Measurements from ENCODE around the gene VAV3. TPM values are rescaled to one million over a fixed set of nuclear protein-coding genes. Genes with fewer than 3 reads are reported as not detected.
"Not testable (repeated sequence)": the region's sequence is repeated elsewhere in the genome, so short reads cannot be mapped to it uniquely, and the experiment has no call there.

VAV3 gene
- total RNA-seq, 1 donor from 2014 or later, result 0.64 TPM

DNA sequence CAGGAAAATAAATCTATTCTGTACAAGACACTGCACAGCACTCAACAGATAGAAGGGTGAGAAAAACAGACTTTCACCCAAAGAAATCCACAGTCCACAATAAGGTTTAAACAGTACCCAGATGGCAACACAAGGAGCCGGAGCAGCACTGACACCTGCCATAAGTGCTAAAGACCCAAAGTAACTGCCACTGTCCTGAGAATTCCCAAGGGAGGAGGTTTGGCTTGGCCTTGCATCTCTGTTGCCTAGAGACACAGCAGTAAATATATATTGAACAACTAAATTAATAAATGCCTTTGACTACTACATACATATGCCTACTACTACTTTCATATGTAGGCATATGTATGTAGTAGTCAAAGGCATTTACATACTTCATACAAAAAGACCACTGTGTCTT is 68.0 kb downstream of the VAV3 start:
- no peaks in the 10 kb centered on the region for H3K4me1 ChIP-seq
- H3K4me3 ChIP-seq, result no peak overlapping the region
- intact Hi-C loops (cut with DNase I), result no loop called here
- DNase-seq (ENCODE audit: low spot score in 2 of 2), result no peak
- no peaks in the 10 kb centered on the region for H3K36me3 ChIP-seq
- no peak overlapping the region for H3K27ac ChIP-seq
- H3K27me3 ChIP-seq, result no peaks in the 10 kb centered on the region
- no peaks in the 10 kb centered on the region for H3K9me3 ChIP-seq
- TF ChIP-seq, protein P1, sequence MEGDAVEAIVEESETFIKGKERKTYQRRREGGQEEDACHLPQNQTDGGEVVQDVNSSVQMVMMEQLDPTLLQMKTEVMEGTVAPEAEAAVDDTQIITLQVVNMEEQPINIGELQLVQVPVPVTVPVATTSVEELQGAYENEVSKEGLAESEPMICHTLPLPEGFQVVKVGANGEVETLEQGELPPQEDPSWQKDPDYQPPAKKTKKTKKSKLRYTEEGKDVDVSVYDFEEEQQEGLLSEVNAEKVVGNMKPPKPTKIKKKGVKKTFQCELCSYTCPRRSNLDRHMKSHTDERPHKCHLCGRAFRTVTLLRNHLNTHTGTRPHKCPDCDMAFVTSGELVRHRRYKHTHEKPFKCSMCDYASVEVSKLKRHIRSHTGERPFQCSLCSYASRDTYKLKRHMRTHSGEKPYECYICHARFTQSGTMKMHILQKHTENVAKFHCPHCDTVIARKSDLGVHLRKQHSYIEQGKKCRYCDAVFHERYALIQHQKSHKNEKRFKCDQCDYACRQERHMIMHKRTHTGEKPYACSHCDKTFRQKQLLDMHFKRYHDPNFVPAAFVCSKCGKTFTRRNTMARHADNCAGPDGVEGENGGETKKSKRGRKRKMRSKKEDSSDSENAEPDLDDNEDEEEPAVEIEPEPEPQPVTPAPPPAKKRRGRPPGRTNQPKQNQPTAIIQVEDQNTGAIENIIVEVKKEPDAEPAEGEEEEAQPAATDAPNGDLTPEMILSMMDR (IDR thresholded peaks at IDR 0.05), result no peak

DNA sequence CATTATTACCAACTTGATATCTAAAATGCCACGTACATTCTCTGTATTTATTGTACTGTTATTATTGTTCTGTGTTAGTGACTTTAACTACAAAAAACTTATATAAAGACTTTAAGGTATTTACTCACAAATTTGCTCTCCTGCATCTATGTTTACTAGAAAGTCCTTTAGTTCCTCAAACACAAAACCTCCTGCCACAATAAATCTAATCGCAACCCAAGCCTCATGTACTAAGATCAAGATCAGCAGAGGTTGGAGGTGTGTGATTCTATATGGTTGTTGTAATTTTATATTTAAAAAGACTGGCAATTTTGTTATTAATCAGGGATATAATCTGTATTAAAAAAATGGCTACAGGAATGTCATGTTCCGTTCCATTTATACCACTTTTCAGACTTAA is 68.6 kb downstream of the VAV3 start:
- no peaks in the 10 kb centered on the region for H3K27me3 ChIP-seq
- no peak overlapping the region for H3K27ac ChIP-seq
- TF ChIP-seq, protein P1 (IDR thresholded peaks at IDR 0.05), result no peak
- no peak overlapping the region for H3K4me3 ChIP-seq
- no peak for DNase-seq (ENCODE audit: low spot score in 2 of 2)
- H3K36me3 ChIP-seq, result no peaks in the 10 kb centered on the region
- no peaks in the 10 kb centered on the region for H3K9me3 ChIP-seq
- H3K4me1 ChIP-seq, result no peaks in the 10 kb centered on the region
- intact Hi-C loops (cut with DNase I), result no loop called here

DNA sequence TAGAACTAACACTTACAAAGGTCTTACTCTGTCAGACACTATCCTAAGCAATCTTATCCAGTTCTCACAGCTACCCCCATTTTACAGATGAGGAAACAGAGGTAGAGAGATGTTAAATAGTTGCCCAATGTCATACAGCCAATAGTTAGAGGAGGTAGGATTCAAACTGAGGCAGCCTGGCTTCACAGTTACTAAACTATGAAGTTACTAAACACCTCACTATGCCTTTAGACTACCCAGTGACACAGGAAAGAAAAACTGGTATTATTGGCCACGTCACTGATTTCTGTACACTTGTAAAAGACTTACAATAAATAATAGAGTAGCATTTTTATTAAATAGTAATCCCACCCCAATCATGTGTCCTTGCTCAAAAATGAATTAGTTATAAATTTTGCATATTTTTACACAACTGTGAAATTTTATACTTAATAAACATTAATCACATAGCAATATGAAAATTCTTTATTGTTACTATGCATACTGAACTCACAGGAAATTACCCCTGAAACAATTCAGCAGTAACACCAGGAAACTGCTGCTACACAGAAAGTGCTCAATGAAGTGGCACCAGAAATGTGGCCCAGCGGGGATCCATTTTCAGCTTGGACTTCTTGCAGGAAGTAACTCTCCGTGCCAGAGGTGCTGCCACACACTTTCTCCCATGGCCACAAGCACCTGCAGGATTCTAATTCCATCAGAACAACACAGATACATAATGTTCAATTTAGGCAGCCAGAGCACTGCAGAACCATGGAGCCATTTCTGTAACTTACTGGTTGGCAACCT is 69.4 kb downstream of the VAV3 start:
- no peak overlapping the region for H3K4me3 ChIP-seq
- H3K27me3 ChIP-seq, result no peaks in the 10 kb centered on the region
- no peaks in the 10 kb centered on the region for H3K4me1 ChIP-seq
- DNase-seq (ENCODE audit: low spot score in 2 of 2), result no peak
- intact Hi-C loops (cut with DNase I), result no loop called here
- H3K36me3 ChIP-seq, result no peaks in the 10 kb centered on the region
- no peaks in the 10 kb centered on the region for H3K9me3 ChIP-seq
- H3K27ac ChIP-seq, result no peak overlapping the region
- TF ChIP-seq, protein P1 (IDR thresholded peaks at IDR 0.05), result no peak

DNA sequence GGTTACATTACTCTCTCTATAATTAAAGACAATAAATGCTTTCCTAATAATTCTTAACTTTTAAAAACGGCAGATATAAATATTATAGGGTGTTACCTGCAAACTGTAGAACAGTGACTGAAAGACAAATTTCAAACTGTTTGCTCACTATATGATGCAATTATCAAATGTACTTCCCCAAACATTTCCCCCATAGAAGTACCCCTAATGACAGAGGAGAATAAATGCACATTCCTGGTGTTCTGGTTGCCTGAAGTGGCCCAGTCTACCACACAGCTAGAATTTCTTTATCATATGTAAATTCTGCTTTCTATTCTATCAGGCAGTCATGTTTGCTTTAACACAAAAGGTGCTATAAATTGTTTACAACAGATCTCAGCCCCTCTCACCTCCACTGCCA is 70.4 kb downstream of the VAV3 start:
- Histone ChIP-seq H3K9me3 (no peaks in the 10 kb centered on the region), H3K4me1 (no peaks in the 10 kb centered on the region), H3K36me3 (no peaks in the 10 kb centered on the region), H3K27me3 (no peaks in the 10 kb centered on the region), H3K4me3 (no peak overlapping the region), H3K27ac (no peak overlapping the region)
- DNase-seq (ENCODE audit: low spot score in 2 of 2), result no peak
- TF ChIP-seq, protein P1 (IDR thresholded peaks at IDR 0.05), result no peak
- intact Hi-C loops (cut with DNase I), result no loop called here

DNA sequence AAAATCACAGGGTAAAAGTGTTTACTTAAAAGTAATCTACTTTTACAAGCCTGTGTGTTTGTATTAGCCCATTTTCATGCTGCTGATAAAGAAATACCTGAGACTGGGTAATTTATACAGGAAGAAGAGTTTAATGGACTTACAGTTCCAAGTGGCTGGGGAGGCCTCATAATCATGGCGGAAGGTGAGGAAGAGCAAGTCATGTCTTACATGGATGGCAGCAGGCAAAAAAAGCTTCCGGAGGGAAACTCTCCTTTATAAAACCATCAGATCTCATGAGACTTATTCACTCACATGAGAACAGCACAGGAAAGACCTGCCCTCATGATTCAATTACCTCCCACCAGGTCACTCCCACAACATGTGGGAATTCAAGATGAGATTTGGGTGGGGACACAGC is 71.6 kb downstream of the VAV3 start:
- H3K4me1 ChIP-seq; intact Hi-C loops (cut with DNase I); H3K9me3 ChIP-seq; H3K36me3 ChIP-seq; H3K4me3 ChIP-seq; DNase-seq (ENCODE audit: low spot score in 2 of 2); H3K27me3 ChIP-seq; H3K27ac ChIP-seq: not testable (repeated sequence)

DNA sequence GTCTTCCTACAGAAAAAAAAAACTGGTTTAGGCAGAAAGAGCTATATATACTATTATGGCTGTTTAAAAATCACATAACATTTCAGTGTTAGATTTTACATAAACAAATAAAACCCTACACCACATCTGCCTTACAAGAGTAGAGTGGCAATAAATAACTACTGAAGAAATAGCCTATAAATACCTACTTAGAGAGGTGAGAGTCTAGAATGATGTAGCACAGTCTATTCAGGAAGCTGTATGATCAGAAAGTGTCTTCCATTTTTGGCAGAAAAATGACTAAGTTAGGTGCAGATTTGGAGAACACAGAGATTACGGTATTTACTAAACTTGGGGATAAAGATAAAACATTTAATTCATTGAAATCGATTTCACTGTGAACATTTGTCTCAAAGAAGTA is 75.5 kb downstream of the VAV3 start:
- no peak overlapping the region for H3K4me3 ChIP-seq
- no peaks in the 10 kb centered on the region for H3K27me3 ChIP-seq
- H3K27ac ChIP-seq, result no peak overlapping the region
- no peak for DNase-seq (ENCODE audit: low spot score in 2 of 2)
- intact Hi-C loops (cut with DNase I), result no loop called here
- H3K4me1 ChIP-seq, result no peaks in the 10 kb centered on the region
- TF ChIP-seq, protein P1 (IDR thresholded peaks at IDR 0.05), result no peak
- H3K9me3 ChIP-seq, result no peaks in the 10 kb centered on the region
- no peaks in the 10 kb centered on the region for H3K36me3 ChIP-seq

Measured in ascending aorta (tissue), 2 donors.